GM18511 (cell line): ENCODE results near the gene NLRP5.
"Not testable (repeated sequence)": the region's sequence is repeated elsewhere in the genome, so short reads cannot be mapped to it uniquely, and the experiment has no call there.

Experiments used
- ATAC-seq: cut with Tn5 transposase; IDR thresholded peaks from one replicate; pipeline ENCODE4 v1.9.1; 2021; ENCODE audit warnings: mild to moderate bottlenecking, moderate library complexity; ENCODE audit not compliant: unreplicated experiment

Gene NLRP5

DNA sequence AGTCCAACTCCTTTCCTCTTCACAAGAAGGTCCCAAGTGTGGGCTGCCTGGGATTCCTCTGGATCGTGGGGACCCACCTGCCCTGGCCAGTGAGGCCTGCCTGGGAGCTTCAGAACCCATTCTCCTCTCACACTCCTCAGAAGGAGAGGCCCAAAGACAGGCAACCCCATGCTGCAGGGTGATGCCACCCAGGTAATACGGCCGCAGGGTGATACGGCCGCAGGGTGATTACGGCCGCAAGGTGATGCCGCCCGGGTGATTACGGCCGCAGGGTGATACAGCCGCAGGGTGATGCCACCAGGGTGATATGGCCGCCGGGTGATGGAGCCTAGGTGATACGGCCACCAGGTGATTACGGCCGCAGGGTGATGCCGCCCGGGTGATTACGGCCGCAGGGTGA is 111.7 kb downstream of the NLRP5 start:
- ATAC-seq: not testable (repeated sequence)

DNA sequence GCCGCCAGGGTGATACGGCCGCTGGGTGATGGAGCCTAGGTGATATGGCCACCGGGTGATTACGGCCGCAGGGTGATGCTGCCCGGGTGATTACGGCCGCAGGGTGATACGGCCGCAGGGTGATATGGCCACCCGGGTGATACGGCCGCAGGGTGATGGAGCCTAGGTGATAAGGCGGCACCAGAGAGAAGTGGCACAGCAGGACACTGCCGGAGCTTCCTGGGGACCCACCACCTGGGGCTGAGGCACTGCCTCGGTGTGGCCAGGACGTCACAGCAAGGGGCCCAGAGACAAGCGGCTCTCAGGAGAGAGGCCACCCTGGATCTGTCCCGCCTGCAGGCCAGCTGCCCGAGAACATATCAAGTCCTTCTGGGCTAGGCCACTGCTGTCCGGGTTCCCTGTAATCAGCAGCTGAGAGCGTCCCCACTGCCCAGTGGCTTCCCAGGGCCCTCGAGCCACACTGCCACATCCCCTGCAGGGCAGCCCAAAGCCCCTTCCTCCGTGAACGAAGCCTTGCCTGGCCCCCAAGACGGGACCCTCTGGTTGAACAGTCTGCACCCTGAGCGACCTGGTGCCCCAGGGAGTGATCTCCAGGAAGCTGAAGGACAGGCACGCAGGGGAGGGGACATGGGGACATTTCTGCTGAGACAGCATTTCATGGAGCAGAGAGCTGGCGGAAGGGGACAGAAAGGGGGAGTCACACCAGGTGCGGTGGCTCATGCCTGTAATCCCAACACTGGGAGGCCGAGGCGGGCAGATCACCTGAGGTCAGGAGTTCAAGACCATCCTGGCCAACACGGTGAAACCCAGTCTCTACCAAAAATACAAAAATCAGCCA is 112.4 kb downstream of the NLRP5 start:
- no peak for ATAC-seq

- no peak for ATAC-seq
Measured at GRCh38 chr19:56099638-56100539, 113.3 kb downstream of the NLRP5 start.

- no peak for ATAC-seq
Measured at GRCh38 chr19:56101095-56101494, 114.5 kb downstream of the NLRP5 start.

GRCh38 chr19:56101746-56102535 is 115.4 kb downstream of the NLRP5 start:
- ATAC-seq: no peak

DNA sequence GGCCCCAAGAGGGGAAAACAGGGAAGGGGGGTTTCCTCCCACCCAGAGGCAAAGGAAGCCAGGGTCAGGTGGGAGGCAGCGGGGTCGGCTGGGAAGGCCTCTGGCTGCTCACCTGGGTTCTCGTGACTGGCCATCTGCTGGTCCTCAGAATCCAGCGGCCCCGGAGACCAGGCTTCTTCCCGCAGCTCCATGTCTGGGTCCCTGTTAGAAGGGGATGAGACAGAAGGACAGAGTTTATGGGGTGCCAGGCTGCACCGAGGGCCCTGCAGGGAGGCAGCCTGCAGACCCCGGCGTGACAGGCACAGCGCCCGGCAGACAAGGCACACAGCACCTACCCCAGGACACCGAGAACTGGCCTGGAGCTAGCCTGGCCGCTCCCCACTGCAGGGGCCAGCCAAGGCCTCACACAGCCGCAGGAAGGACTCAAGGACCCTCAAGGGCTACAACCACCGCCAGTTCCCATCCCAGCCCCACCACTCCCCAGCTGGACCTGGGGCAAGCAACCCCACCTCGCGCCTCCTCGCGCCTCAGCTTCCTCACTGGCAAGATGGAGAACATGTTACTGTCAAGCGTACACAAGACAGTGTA is 116.5 kb downstream of the NLRP5 start:
- ATAC-seq: no peak

GRCh38 chr19:56104423-56104822 is 117.8 kb downstream of the NLRP5 start:
- no peak for ATAC-seq

DNA sequence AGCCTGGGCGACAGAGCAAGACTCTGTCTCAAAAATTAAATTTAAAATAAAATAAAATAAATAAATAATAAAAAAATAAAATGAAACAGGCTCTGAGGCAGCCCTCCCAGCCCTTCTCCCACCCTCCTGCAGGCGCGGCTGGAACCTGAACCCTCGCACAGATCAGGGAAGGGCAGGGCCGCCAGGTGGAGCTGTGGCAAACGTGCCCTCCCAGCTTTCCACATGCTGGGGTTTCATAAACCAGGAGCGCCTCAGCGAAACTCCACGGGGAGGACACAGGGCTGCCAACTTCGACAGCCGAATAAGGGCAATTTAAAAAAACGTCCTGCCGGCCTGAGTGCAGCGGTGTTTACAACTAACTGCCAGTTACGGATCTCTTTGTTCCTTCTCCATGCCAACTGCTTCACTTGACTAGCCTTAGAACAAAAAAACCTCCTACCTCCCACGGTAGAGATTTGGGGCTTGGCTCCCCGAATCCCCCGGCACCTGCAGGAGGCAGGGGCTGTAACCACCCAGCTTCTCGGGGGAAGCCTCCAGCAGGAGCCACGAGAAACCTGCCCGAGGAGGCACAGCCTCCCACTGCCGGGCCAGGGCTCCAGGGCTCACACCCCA is 118.6 kb downstream of the NLRP5 start:
- ATAC-seq: no peak

- ATAC-seq: not testable (repeated sequence)
Measured at GRCh38 chr19:56105831-56106396, 119.3 kb downstream of the NLRP5 start.

DNA sequence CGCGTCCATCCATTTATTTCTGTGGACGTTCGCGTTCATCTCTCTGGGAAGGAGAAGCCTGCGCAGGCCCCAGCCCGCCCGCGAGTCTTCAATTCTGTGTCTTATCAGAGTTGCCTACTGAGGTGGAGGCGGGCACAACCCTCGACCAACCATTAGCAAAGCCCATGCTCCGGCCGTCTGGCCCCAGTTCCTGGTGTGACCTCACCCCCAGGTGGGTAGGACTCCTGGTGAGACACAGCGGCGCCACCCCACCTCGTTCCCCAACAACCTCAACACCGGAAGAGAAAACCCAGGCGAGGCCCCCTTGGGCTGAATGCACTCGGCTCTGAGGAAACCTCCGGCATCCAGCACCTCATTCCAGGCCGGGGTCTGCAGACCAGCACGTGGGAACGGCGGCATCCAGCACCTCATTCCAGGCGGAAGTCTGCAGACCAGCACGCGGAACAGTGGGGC is 119.8 kb downstream of the NLRP5 start:
- no peak for ATAC-seq

- ATAC-seq: no peak
Measured at GRCh38 chr19:56106993-56107392, 120.4 kb downstream of the NLRP5 start.

DNA sequence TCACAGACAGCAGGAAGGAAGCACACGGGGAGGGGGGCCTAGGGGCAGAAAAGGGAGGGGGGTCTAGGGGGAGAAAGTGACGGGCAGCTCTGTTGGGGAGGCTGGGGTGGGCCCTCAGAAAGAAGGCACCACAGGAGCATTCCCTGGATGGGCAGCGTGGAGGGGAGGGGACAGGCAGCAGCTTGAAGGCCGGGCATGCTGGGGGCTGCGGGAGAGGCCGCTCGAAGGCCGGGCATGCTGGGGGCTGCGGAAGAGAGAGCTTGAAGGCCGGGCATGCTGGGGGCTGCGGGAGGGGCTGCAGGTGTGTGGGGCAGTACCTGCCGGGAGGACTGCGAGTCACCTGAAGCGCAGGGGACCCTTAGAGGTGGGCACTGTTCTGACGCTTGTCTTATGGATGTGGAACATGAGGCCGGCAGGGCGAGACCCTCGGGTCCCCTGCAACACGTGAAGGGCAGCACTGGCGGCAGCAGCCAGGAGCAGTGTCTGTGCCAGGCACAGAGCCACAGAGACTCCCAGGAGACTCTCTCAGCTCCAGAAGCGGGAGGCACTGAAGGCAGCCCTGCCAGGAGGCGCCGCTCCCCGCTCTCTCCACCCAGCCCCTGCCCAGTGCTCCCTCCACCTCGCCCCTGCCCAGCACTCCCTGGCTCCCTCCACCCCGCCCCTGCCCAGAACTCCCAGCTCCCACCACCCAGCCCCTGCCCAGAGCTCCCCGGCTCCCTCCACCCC is 121.2 kb downstream of the NLRP5 start:
- ATAC-seq: no peak

GRCh38 chr19:56108447-56109195 is 122.0 kb downstream of the NLRP5 start:
- ATAC-seq: no peak

DNA sequence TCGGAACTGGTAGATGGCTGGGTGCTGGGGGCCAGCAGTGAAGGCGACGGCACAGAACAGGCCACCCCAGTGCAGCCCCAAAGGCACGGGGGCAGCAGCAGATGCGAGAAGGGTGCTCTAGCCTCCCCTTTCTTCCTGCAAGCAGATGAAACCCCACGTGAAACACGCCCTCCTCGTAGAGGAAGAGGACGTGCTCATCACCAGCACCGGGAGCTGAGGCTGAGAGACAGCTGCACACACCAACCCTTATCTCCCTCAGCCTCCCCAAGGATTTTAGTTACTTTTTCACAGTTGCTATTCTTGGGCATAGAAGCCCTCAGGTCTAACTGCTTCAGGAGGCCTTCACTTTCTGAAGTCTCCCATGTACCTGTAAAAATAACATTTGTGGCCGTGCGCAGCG is 122.7 kb downstream of the NLRP5 start:
- no peak for ATAC-seq

DNA sequence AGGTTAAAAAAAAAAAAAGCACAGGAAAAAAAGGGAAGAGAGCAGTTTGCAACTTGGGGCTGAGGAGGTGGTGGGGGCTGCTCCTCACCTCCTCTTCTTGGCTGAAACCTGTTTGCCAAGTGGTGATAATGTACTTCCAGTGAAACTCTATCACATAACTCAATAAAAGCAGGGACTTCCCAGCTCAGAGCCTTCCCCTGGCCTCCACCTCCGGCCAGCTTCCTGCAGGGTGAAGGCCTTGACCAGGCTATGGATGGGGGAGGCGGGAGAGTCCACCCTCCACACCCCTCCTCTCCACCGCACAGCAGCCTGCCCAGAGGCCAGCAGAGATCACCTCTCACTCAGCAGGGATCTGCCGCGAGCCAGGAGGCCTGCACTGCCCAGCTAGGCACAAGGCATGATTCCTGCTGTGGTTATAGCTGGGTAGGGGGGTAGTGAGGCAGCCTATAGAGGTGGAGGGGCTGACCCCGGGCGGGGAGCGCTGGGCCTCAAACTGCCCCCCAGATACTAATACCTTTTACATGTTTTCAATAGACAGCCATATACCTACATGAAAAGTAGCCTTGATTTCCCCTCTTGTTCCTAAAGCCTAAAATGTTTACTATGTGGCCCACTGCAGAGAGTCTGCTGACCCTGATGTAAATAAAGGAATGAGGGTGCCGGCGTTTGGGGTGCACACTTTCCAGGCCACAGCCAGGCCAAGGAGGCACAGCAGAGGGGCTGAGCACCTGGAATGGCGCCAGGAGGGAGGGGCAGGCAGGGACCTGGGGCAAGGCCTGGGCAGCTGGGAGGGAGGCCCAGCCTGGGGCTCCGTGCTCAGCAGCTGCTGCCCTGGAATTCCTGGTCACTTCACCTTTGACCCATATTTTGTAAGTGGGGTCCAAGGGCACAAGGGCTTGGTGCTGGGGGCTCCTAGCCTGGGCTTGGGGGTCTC is 124.2 kb downstream of the NLRP5 start:
- ATAC-seq: no peak
